ENCODE data around the gene PARD3. TPM values are rescaled to one million over a fixed set of nuclear protein-coding genes. Genes with fewer than 3 reads are reported as not detected.

The PARD3 gene
- total RNA-seq, 1 experiment from 2014 or later = 46.3 TPM

DNA sequence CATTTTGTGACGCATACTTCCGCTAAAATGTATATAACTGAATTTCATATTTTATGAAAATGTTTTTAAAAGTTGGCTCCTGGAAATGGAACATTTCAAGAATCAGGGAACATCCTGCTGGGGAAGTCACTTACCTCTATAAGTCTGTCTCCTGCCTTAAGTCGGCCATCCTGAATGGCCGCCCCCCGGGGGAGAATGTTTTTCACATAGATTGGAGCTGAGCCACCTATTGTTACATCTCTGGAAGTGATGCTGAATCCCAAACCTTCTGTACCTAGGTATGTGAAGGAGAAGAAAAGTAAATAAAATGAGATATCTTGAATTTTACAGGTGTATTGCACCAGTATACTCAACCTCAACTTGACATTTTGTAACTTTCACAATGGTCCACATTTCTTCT is 437.3 kb downstream of the PARD3 start:
- H3K9me2 ChIP-seq (ENCODE audit: insufficient read depth) = no peaks in the 10 kb centered on the region
- no peak for DNase-seq (ENCODE audit: low read depth, low spot score)
- no peaks in the 10 kb centered on the region for H3K79me2 ChIP-seq (ENCODE audit: insufficient read depth, low read length)
- ChIA-PET RAD21 (ENCODE audit: low non-redundant PET in 1 of 2, low total read pairs in 2 of 2, uncharacterized antibody in 2 of 2, unreplicated experiment in 2 of 2) (no interaction called here), CTCF (no interaction called here), POLR2A (no interaction called here)
- no peaks in the 10 kb centered on the region for H3K9me3 ChIP-seq (ENCODE audit: control insufficient read depth in 1 of 2, insufficient read depth in 1 of 2, low read depth in 1 of 2, low read length in 2 of 2)
- no peak for ATAC-seq
- TF ChIP-seq, protein P1, sequence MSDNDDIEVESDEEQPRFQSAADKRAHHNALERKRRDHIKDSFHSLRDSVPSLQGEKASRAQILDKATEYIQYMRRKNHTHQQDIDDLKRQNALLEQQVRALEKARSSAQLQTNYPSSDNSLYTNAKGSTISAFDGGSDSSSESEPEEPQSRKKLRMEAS (IDR thresholded peaks at IDR 0.05) = no peak
- TF ChIP-seq CBX3 (IDR thresholded peaks at IDR 0.05; ENCODE audit: low read depth) (no peak), CEBPB (IDR thresholded peaks at IDR 0.05; ENCODE audit: low read depth) (no peak), SRF (IDR thresholded peaks at IDR 0.05; ENCODE audit: low read depth) (no peak), EGR1 (IDR thresholded peaks at IDR 0.05; ENCODE audit: low read depth) (no peak), FOSL1 (IDR thresholded peaks at IDR 0.05; ENCODE audit: low read depth) (no peak), EZH2phosphoT487 (IDR thresholded peaks at IDR 0.05; ENCODE audit: borderline replicate concordance) (no peak), POLR2AphosphoS5 (IDR thresholded peaks at IDR 0.05; ENCODE audit: low read depth, low read length) (no peak), SP1 (IDR thresholded peaks at IDR 0.05; ENCODE audit: low read depth) (no peak), TCF7L2 (IDR thresholded peaks at IDR 0.05; ENCODE audit: borderline replicate concordance, extremely low read depth, insufficient read depth, insufficient read length) (no peak), JUND (IDR thresholded peaks at IDR 0.05) (no peak), YY1 (IDR thresholded peaks at IDR 0.05; ENCODE audit: extremely low read depth, insufficient replicate concordance, low read depth, low read length) (no peak), ZFX (IDR thresholded peaks at IDR 0.05) (no peak), SIN3A (IDR thresholded peaks at IDR 0.05; ENCODE audit: low read depth) (no peak), EZH2 (IDR thresholded peaks at IDR 0.05) (no peak)
- TF ChIP-seq, protein P2, sequence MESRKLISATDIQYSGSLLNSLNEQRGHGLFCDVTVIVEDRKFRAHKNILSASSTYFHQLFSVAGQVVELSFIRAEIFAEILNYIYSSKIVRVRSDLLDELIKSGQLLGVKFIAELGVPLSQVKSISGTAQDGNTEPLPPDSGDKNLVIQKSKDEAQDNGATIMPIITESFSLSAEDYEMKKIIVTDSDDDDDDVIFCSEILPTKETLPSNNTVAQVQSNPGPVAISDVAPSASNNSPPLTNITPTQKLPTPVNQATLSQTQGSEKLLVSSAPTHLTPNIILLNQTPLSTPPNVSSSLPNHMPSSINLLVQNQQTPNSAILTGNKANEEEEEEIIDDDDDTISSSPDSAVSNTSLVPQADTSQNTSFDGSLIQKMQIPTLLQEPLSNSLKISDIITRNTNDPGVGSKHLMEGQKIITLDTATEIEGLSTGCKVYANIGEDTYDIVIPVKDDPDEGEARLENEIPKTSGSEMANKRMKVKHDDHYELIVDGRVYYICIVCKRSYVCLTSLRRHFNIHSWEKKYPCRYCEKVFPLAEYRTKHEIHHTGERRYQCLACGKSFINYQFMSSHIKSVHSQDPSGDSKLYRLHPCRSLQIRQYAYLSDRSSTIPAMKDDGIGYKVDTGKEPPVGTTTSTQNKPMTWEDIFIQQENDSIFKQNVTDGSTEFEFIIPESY (IDR thresholded peaks at IDR 0.05; ENCODE audit: extremely low read depth, insufficient replicate concordance, low read length) = no peak
- TF ChIP-seq, protein P3, sequence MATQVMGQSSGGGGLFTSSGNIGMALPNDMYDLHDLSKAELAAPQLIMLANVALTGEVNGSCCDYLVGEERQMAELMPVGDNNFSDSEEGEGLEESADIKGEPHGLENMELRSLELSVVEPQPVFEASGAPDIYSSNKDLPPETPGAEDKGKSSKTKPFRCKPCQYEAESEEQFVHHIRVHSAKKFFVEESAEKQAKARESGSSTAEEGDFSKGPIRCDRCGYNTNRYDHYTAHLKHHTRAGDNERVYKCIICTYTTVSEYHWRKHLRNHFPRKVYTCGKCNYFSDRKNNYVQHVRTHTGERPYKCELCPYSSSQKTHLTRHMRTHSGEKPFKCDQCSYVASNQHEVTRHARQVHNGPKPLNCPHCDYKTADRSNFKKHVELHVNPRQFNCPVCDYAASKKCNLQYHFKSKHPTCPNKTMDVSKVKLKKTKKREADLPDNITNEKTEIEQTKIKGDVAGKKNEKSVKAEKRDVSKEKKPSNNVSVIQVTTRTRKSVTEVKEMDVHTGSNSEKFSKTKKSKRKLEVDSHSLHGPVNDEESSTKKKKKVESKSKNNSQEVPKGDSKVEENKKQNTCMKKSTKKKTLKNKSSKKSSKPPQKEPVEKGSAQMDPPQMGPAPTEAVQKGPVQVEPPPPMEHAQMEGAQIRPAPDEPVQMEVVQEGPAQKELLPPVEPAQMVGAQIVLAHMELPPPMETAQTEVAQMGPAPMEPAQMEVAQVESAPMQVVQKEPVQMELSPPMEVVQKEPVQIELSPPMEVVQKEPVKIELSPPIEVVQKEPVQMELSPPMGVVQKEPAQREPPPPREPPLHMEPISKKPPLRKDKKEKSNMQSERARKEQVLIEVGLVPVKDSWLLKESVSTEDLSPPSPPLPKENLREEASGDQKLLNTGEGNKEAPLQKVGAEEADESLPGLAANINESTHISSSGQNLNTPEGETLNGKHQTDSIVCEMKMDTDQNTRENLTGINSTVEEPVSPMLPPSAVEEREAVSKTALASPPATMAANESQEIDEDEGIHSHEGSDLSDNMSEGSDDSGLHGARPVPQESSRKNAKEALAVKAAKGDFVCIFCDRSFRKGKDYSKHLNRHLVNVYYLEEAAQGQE (IDR thresholded peaks at IDR 0.05; ENCODE audit: low read depth) = no peak
- TF ChIP-seq, protein P4, sequence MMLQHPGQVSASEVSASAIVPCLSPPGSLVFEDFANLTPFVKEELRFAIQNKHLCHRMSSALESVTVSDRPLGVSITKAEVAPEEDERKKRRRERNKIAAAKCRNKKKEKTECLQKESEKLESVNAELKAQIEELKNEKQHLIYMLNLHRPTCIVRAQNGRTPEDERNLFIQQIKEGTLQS (IDR thresholded peaks at IDR 0.05) = no peak
- TF ChIP-seq, protein P5, sequence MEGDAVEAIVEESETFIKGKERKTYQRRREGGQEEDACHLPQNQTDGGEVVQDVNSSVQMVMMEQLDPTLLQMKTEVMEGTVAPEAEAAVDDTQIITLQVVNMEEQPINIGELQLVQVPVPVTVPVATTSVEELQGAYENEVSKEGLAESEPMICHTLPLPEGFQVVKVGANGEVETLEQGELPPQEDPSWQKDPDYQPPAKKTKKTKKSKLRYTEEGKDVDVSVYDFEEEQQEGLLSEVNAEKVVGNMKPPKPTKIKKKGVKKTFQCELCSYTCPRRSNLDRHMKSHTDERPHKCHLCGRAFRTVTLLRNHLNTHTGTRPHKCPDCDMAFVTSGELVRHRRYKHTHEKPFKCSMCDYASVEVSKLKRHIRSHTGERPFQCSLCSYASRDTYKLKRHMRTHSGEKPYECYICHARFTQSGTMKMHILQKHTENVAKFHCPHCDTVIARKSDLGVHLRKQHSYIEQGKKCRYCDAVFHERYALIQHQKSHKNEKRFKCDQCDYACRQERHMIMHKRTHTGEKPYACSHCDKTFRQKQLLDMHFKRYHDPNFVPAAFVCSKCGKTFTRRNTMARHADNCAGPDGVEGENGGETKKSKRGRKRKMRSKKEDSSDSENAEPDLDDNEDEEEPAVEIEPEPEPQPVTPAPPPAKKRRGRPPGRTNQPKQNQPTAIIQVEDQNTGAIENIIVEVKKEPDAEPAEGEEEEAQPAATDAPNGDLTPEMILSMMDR (IDR thresholded peaks at IDR 0.05 in 2 of 3, conservative IDR thresholded peaks at IDR 0.05 in 1 of 3; ENCODE audit: borderline replicate concordance in 1 of 3, insufficient read depth in 1 of 3, low read depth in 2 of 3, low read length in 2 of 3) = no peak
- H3K4me3 ChIP-seq (replicated peaks in 1 of 2; ENCODE audit: low read depth in 1 of 2, low read length in 2 of 2) = no peak overlapping the region
- H4K20me1 ChIP-seq (ENCODE audit: insufficient read depth) = no peaks in the 10 kb centered on the region
- no peak overlapping the region for H3K9ac ChIP-seq (ENCODE audit: low read length)
- H2AFZ ChIP-seq (ENCODE audit: low read depth, low read length, poor library complexity, severe bottlenecking) = no peak overlapping the region
- no peak overlapping the region for H3K4me2 ChIP-seq (ENCODE audit: low read length)
- H3K36me3 ChIP-seq (ENCODE audit: control insufficient read depth in 1 of 2, insufficient read depth in 2 of 2, low read length in 2 of 2) = no peaks in the 10 kb centered on the region; a peak in 1 of 4 replicates
- H3K27ac ChIP-seq (ENCODE audit: low read depth, low read length) = no peak overlapping the region
- intact Hi-C loops (cut with micrococcal nuclease) = no loop called here
- H3K4me1 ChIP-seq (ENCODE audit: control insufficient read depth in 1 of 2, insufficient read depth in 2 of 2, low read length in 2 of 2) = no peaks in the 10 kb centered on the region
- H3K27me3 ChIP-seq (ENCODE audit: insufficient read depth, low read length) = no peaks in the 10 kb centered on the region
- BruUV-seq (replicated peaks) = no TSS peak

Measured in HCT116 (cell line).